Heart left ventricle (tissue), 16 donors: ENCODE data around the gene CAMTA1. TPM values are rescaled to one million over a fixed set of nuclear protein-coding genes. Genes with fewer than 3 reads are reported as not detected.

ENCODE experiments used
- ATAC-seq, 4 donors: fragments of 200-7000 bp; cut with Tn5 transposase; one replicate each; pipeline ENCODE4 v1.9.1; 2020 to 2022; ENCODE audit warnings: moderate library complexity in 4 of 4, mild to moderate bottlenecking in 3 of 4, moderate number of reproducible peaks in 1 of 4
- DNase-seq, 5 donors: peaks; one replicate each; pipeline ENCODE4 v3.0.0-alpha.2; 2020
- H3K27ac ChIP-seq, 12 donors: fragments of 200-600 bp; sonication (generic) in 4 of 12; one replicate each; pipeline versions ENCODE4 v1.5.0 to v1.8.0; 2016 to 2022; ENCODE audit warnings: mild to moderate bottlenecking in 2 of 12
- H3K27me3 ChIP-seq, 9 donors: fragments of 200-600 bp; sonication (generic) in 2 of 9; one replicate each; pipeline versions ENCODE4 v1.5.1 to v1.8.0; 2016 to 2022; ENCODE audit warnings: mild to moderate bottlenecking in 3 of 9
- H3K36me3 ChIP-seq, 9 donors: fragments of 200-600 bp; sonication (generic) in 2 of 9; one replicate each; pipeline versions ENCODE4 v1.5.0 to v1.8.0; 2018 to 2022; ENCODE audit warnings: mild to moderate bottlenecking in 2 of 9
- H3K4me1 ChIP-seq, 12 donors: fragments of 200-600 bp; sonication (generic) in 4 of 12; one replicate each; pipeline versions ENCODE4 v1.5.0 to v1.8.0; 2016 to 2022; ENCODE audit warnings: mild to moderate bottlenecking in 3 of 12
- H3K4me3 ChIP-seq, 12 donors: fragments of 200-600 bp; sonication (generic) in 4 of 12; one replicate each; pipeline versions ENCODE4 v1.5.0 to v1.8.0; 2017 to 2022; ENCODE audit warnings: mild to moderate bottlenecking in 9 of 12, moderate library complexity in 4 of 12
- H3K9me3 ChIP-seq, 12 donors: fragments of 200-600 bp; sonication (generic) in 4 of 12; one replicate each; pipeline versions ENCODE4 v1.5.0 to v1.8.0; 2016 to 2022; ENCODE audit warnings: mild to moderate bottlenecking in 1 of 12
- CTCF ChIP-seq, 12 donors: fragments of 200-600 bp; sonication (generic) in 4 of 12; IDR thresholded peaks; one replicate each; pipeline versions ENCODE4 v1.5.0 to v1.8.0; 2018 to 2022; ENCODE audit warnings: antibody characterized with exemption in 12 of 12, mild to moderate bottlenecking in 5 of 12
- POLR2A ChIP-seq, 2 donors: fragments of 450-650 bp; IDR thresholded peaks; one replicate each; pipeline ENCODE4 v1.6.1; 2017; ENCODE audit warnings: antibody characterized with exemption in 2 of 2, mild to moderate bottlenecking in 2 of 2, moderate library complexity in 2 of 2
- WGBS, 4 donors: extraction: QIAGEN DNeasy Blood & Tissue Kit in 2 of 4; methylation state at CpG; one replicate each; pipeline versions ENCODE4 v1.1.5 to v1.1.7; 2013 to 2018; 5-methylcytosine and 5-hydroxymethylcytosine counted together
- intact Hi-C, 10 donors: fragments of 100-400 bp; cut with DNase I; formaldehyde crosslinking; loops; one replicate each; pipeline versions ENCODE4 v1.11.1 to v1.14.2; 2022
- polyA plus RNA-seq, 2 donors: library from polyadenylated mRNA; stranded (reverse); fragments of 200-250 nt; gene quantifications; one replicate each; pipeline ENCODE4 v1.2.3, GENCODE V29; 2013
- total RNA-seq, 9 donors: library from RNA; depleted of rRNA in 2 of 9; stranded (reverse); fragments of >200 nt in 2 of 9; fragmentation: NEBNext Ultra II Directional in 3 of 9; extraction: Animal tissue kit (Norgen Biotek cat#: 25700) in 3 of 9; gene quantifications; one replicate each; pipeline versions ENCODE4 v1.1.0 to v1.2.4, GENCODE V29; 2016 to 2023
- donor health status: ischemic (EF 13 %, LVEDD 7.1; RV severe dilation, severe dysfunction).
- donor health status: healthy with polysubstance abuse.
- donor health status: DM: no; HTN: yes; CAD: no.
- donor health status: DM: no; HTN: no; CAD: no.
- donor health status: ischemic (EF 25% LVEDD 6.9; RV normal size, moderate dysfunction).
- donor health status: ischemic (EF 25% LVEDD 5.7; RV mildly dilated, moderate dysfunction).
- donor health status: healthy.
- donor health status: DM: yes; HTN: yes; CAD: no.
- donor health status: ischemic (EF 35%, LVEDD 5.7; RV mildly dilated, moderate dysfunction).
- donor health status: nonischemic (EF 11% LVEDD 7.7; RV severe dilation, severe dysfunction).
- donor health status: DM: yes; HTN: yes; CAD: no.
- donor health status: PGD.
- donor health status: ischemic (EF 29% LVEDD 5.4; RV normal size, mild dysfunction).
- donor health status: nonischemic (EF 23%, LVEDD 6.1; RV moderate dilation, normal function).

The CAMTA1 gene
- total and polyA plus RNA-seq, 11 donors, result 114 to 303 (median 137) TPM

GRCh38 chr1:7008975-7009740 lies 223.9 kb downstream of the CAMTA1 start:
- TF ChIP-seq POLR2A (IDR thresholded peaks at IDR 0.05) (no peak), CTCF (IDR thresholded peaks at IDR 0.05) (no peak)
- no peak for ATAC-seq
- Histone ChIP-seq H3K36me3 (no peaks in the 10 kb centered on the region), H3K4me3 (no peak overlapping the region), H3K27ac (no peak overlapping the region), H3K9me3 (no peaks in the 10 kb centered on the region), H3K27me3 (no peaks in the 10 kb centered on the region), H3K4me1 (peaks cover 0 to 14% (median 3%) of the 10 kb centered on the region in 12 donors)
- 72 to 81% (median 74%) methylated on average over 15 to 18 of the region's 18 CpGs for WGBS, 4 donors
- intact Hi-C loops, result no loop called here
- DNase-seq, result no peak

GRCh38 chr1:7009741-7010525 lies 224.7 kb downstream of the CAMTA1 start:
- ATAC-seq (no peak), DNase-seq (no peak)
- Histone ChIP-seq H3K36me3 (no peaks in the 10 kb centered on the region), H3K27me3 (no peaks in the 10 kb centered on the region), H3K9me3 (no peaks in the 10 kb centered on the region), H3K4me1 (peaks cover 0 to 21% (median 7%) of the 10 kb centered on the region in 12 donors), H3K27ac (no peak overlapping the region), H3K4me3 (no peak overlapping the region)
- WGBS, 4 donors, result 76 to 90% (median 81%) methylated on average over 11 to 16 of the region's 16 CpGs
- intact Hi-C loops, result no loop called here
- TF ChIP-seq CTCF (IDR thresholded peaks at IDR 0.05), result no peak
- TF ChIP-seq POLR2A (IDR thresholded peaks at IDR 0.05), result no peak

GRCh38 chr1:7010534-7011200 lies 225.4 kb downstream of the CAMTA1 start:
- DNase-seq (no peak), ATAC-seq (no peak)
- peaks cover 0 to 26% (median 7%) of the 10 kb centered on the region in 12 donors for H3K4me1 ChIP-seq
- intact Hi-C loops, result no loop called here
- TF ChIP-seq CTCF (IDR thresholded peaks at IDR 0.05), result no peak
- no peak for TF ChIP-seq POLR2A (IDR thresholded peaks at IDR 0.05)
- H3K36me3 ChIP-seq, result no peaks in the 10 kb centered on the region
- H3K27me3 ChIP-seq, result no peaks in the 10 kb centered on the region
- H3K27ac ChIP-seq, result no peak overlapping the region
- H3K9me3 ChIP-seq, result no peaks in the 10 kb centered on the region
- WGBS, 4 donors, result 82 to 88% (median 84%) methylated on average over 13 of the region's 13 CpGs
- H3K4me3 ChIP-seq, result no peak overlapping the region

- peaks cover 0 to 27% (median 8%) of the 10 kb centered on the region in 12 donors for H3K4me1 ChIP-seq
- H3K9me3 ChIP-seq, result no peaks in the 10 kb centered on the region
- ATAC-seq (no peak), DNase-seq (no peak)
- no peak overlapping the region for H3K27ac ChIP-seq
- no peak overlapping the region for H3K4me3 ChIP-seq
- H3K36me3 ChIP-seq, result no peaks in the 10 kb centered on the region
- WGBS, 4 donors, result 82 to 88% (median 86%) methylated on average over 9 of the region's 9 CpGs
- intact Hi-C loops, result no loop called here
- H3K27me3 ChIP-seq, result no peaks in the 10 kb centered on the region
- TF ChIP-seq CTCF (IDR thresholded peaks at IDR 0.05) (no peak), POLR2A (IDR thresholded peaks at IDR 0.05) (no peak)
Observed at GRCh38 chr1:7011826-7012225, 226.6 kb downstream of the CAMTA1 start.
